ENCODE measurements around the gene DPP6. TPM values are rescaled to one million over a fixed set of nuclear protein-coding genes. Genes with fewer than 3 reads are reported as not detected.

The DPP6 gene
- total RNA-seq, 4 donors from 2014 or later = 13.4 to 33.2 (median 26.8) TPM

DNA sequence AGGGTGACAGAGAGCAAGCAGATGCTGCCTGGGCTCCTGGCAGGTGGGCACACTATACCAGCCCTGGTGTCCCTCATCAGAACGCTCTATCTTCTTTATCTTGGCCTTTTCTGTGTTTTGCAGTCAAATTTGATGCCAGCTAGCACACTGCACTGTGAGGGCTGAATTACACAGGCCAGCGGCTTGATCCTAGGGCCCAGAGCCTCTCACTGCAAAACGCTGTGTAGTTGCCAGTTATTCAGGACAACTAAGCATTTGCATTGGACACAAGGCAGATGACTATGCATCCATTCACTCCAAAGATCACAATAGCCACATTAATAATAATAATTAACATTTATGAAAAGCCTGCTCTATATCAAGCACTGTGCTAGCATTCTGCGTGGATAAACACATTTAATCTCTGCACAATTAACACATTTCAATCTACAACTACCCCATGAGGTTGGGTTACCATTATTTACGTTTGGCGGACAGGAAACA lies 850.4 kb downstream of the DPP6 start:
- Histone ChIP-seq H3K27ac (replicated peaks in 1 of 4) (no peak overlapping the region), H3K9me3 (no peaks in the 10 kb centered on the region), H3K4me1 (no peaks in the 10 kb centered on the region), H3K36me3 (no peaks in the 10 kb centered on the region), H3K4me3 (no peak overlapping the region), H3K27me3 (peaks cover 0 to 28% (median 0%) of the 10 kb centered on the region in 4 donors)
- TF ChIP-seq, protein P1, sequence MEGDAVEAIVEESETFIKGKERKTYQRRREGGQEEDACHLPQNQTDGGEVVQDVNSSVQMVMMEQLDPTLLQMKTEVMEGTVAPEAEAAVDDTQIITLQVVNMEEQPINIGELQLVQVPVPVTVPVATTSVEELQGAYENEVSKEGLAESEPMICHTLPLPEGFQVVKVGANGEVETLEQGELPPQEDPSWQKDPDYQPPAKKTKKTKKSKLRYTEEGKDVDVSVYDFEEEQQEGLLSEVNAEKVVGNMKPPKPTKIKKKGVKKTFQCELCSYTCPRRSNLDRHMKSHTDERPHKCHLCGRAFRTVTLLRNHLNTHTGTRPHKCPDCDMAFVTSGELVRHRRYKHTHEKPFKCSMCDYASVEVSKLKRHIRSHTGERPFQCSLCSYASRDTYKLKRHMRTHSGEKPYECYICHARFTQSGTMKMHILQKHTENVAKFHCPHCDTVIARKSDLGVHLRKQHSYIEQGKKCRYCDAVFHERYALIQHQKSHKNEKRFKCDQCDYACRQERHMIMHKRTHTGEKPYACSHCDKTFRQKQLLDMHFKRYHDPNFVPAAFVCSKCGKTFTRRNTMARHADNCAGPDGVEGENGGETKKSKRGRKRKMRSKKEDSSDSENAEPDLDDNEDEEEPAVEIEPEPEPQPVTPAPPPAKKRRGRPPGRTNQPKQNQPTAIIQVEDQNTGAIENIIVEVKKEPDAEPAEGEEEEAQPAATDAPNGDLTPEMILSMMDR (IDR thresholded peaks at IDR 0.05) = no peak
- TF ChIP-seq POLR2AphosphoS5 (IDR thresholded peaks at IDR 0.05) (no peak), POLR2A (IDR thresholded peaks at IDR 0.05; ENCODE audit: low read depth) (no peak), EP300 (IDR thresholded peaks at IDR 0.05) (no peak)
- 82% methylated on average over 6 of the region's 6 CpGs for WGBS
- intact Hi-C loops (cut with DNase I) = no loop called here
- no peak for DNase-seq (ENCODE audit: extremely low spot score)

DNA sequence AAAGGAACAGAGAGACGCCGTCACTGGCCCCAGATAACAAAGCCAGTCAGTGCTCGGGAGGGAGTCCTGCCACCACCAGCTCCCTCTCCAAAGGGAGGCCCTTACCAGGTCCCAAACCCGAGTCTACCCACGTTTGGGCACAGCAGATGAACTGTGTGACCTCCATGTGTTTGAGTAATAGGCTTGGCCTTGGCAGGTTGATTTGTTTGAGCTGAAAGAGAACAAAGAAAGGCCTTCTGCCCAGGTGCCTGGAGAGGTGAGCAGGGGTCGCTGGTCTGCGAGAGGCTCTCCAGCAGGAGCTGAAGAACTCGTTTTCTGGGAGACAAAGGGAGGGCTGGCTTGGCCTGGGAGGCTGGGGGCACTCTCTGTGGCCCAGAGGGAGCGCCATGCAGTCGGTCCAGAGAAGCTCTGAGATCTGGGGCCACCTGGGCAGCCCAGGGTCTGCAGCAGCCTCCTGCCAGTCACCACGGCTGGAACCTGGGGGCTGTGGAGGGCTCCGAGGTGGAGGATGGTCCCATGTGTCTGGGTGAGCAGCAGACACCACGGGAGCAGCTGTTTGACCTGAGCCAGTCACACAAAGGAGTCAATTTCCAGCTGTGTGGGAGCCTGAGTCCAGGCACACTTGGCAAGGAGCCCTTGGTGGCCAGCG lies 851.0 kb downstream of the DPP6 start:
- DNase-seq (ENCODE audit: extremely low spot score) = no peak
- peaks cover 0 to 23% (median 0%) of the 10 kb centered on the region in 4 donors for H3K27me3 ChIP-seq
- H3K9me3 ChIP-seq = no peaks in the 10 kb centered on the region
- no peak overlapping the region for H3K4me3 ChIP-seq
- no peak overlapping the region for H3K27ac ChIP-seq (replicated peaks in 1 of 4)
- intact Hi-C loops (cut with DNase I) = no loop called here
- no peaks in the 10 kb centered on the region for H3K4me1 ChIP-seq
- no peaks in the 10 kb centered on the region for H3K36me3 ChIP-seq
- TF ChIP-seq POLR2A (IDR thresholded peaks at IDR 0.05; ENCODE audit: low read depth) (no peak), EP300 (IDR thresholded peaks at IDR 0.05) (no peak), POLR2AphosphoS5 (IDR thresholded peaks at IDR 0.05) (no peak)
- TF ChIP-seq, protein P1 (IDR thresholded peaks at IDR 0.05) = no peak
- 55% methylated on average over 12 of the region's 14 CpGs for WGBS

DNA sequence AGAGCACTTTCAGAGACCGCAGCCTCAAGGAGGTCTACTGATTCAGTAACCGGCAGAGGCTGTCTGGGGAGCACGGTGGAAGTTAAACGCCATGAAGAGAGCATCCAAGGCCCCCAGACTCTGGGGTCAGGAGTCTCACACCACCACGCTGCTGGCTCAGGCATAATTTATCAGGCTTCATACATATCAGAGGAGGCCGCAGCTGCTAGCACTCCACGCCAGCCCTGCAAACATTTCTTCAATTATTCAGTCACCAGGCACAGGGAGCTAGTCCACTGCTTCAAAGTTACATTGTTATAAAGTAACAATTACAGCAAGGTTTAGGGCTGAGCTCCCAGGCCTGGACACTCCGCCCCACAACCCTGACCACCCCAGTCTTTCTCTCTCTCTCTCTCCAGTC lies 852.9 kb downstream of the DPP6 start:
- Histone ChIP-seq H3K36me3 (no peaks in the 10 kb centered on the region), H3K9me3 (no peaks in the 10 kb centered on the region), H3K27ac (replicated peaks in 1 of 4) (no peak overlapping the region), H3K27me3 (peaks cover 0 to 30% (median 0%) of the 10 kb centered on the region in 4 donors), H3K4me3 (no peak overlapping the region), H3K4me1 (no peaks in the 10 kb centered on the region)
- DNase-seq (ENCODE audit: extremely low spot score) = no peak
- intact Hi-C loops (cut with DNase I) = no loop called here
- 76% methylated on average over 8 of the region's 8 CpGs for WGBS
- TF ChIP-seq POLR2AphosphoS5 (IDR thresholded peaks at IDR 0.05) = no peak
- TF ChIP-seq, protein P1 (IDR thresholded peaks at IDR 0.05) = no peak
- no peak for TF ChIP-seq POLR2A (IDR thresholded peaks at IDR 0.05; ENCODE audit: low read depth)
- TF ChIP-seq EP300 (IDR thresholded peaks at IDR 0.05) = no peak

DNA sequence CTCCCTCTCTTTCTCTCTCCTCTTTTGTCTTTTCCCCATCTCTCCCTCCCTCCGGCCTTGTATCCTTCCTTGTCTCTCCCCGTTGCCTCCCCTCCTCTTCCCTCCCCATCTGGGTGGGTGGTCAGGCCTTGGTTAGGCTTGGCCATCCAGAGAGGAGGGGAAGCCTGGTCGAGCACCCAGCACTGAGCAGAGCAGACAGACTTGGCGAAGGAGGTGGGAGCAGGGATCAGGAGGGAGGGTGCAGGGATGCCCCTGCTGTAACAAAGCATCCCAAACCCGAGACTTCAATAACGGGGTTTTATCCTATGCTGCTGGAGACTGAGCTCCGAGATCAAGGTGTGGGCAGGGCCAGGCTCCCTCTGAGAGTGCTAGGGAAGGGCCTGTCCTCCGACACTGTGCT lies 853.4 kb downstream of the DPP6 start:
- Histone ChIP-seq H3K4me1 (no peaks in the 10 kb centered on the region), H3K27me3 (peaks cover 0 to 34% (median 0%) of the 10 kb centered on the region in 4 donors), H3K4me3 (no peak overlapping the region), H3K9me3 (peaks cover 0 to 4% (median under 1%) of the 10 kb centered on the region in 4 donors), H3K36me3 (no peaks in the 10 kb centered on the region), H3K27ac (replicated peaks in 1 of 4) (no peak overlapping the region)
- TF ChIP-seq POLR2AphosphoS5 (IDR thresholded peaks at IDR 0.05) = no peak
- TF ChIP-seq, protein P1 (IDR thresholded peaks at IDR 0.05) = no peak
- TF ChIP-seq EP300 (IDR thresholded peaks at IDR 0.05) = no peak
- TF ChIP-seq POLR2A (IDR thresholded peaks at IDR 0.05; ENCODE audit: low read depth) = no peak
- intact Hi-C loops (cut with DNase I) = no loop called here
- DNase-seq (ENCODE audit: extremely low spot score) = no peak
- 72% methylated on average over 6 of the region's 8 CpGs for WGBS
